Pancreas (tissue), 10 donors: ENCODE results near the gene GNPTG. TPM values are rescaled to one million over a fixed set of nuclear protein-coding genes. Genes with fewer than 3 reads are reported as not detected.

ENCODE experiments used
- ATAC-seq, 4 donors: fragments of 200-7000 bp; cut with Tn5 transposase; one replicate each; pipeline versions ENCODE4 v1.8.0 to v1.9.1; 2020; ENCODE audit warnings: mild to moderate bottlenecking in 4 of 4, moderate library complexity in 4 of 4
- DNase-seq, 6 donors: peaks; one replicate each; pipeline ENCODE4 v3.0.0-alpha.2; 2020
- FAIRE-seq: peaks from 2 replicates; lab custom pipeline; 2012; peaks lifted over from hg19 to GRCh38; lab: Jason Lieb, UNC
- H3K27ac ChIP-seq, 4 donors: fragments of 200-600 bp; sonication (generic); 1 replicate in 3 of 4; 2 replicates in 1 of 4; pipeline versions ENCODE4 v1.5.0 to v1.8.0; 2020
- H3K27me3 ChIP-seq, 4 donors: fragments of 200-600 bp; one replicate each; pipeline ENCODE4 v1.8.0; 2021
- H3K36me3 ChIP-seq, 3 donors: fragments of 200-600 bp; sonication (generic) in 1 of 3; one replicate each; pipeline versions ENCODE4 v1.5.0 to v1.8.0; 2020 to 2021
- H3K4me1 ChIP-seq, 3 donors: fragments of 200-600 bp; one replicate each; pipeline ENCODE4 v1.8.0; 2021
- H3K4me3 ChIP-seq, 4 donors: fragments of 200-600 bp; sonication (generic) in 2 of 4; one replicate each; pipeline versions ENCODE4 v1.5.0 to v1.8.0; 2020 to 2021
- H3K9me3 ChIP-seq, 4 donors: fragments of 200-600 bp; one replicate each; pipeline ENCODE4 v1.8.0; 2021
- WGBS, 2 donors: extraction: QIAGEN DNeasy Blood & Tissue Kit; methylation state at CpG; one replicate each; pipeline ENCODE4 v1.1.7; 2013; 5-methylcytosine and 5-hydroxymethylcytosine counted together
- intact Hi-C, 3 donors: fragments of 100-400 bp; cut with DNase I; formaldehyde crosslinking; loops; one replicate each; pipeline versions ENCODE4 v1.11.1 to v1.14.2; 2022
- polyA plus RNA-seq, 2 donors: library from polyadenylated mRNA; stranded (reverse); fragments of 200-250 nt; gene quantifications; one replicate each; pipeline ENCODE4 v1.2.3, GENCODE V29; 2013
- total RNA-seq, 6 donors: library from RNA; stranded (reverse); fragmentation: NEBNext Ultra II Directional in 4 of 6; extraction: Animal tissue kit (Norgen Biotek cat#: 25700) in 4 of 6; gene quantifications; one replicate each; pipeline versions ENCODE4 v1.2.1 to v1.2.4, GENCODE V29; 2021 to 2023
- TF ChIP-seq, protein P1 (sequence below), 4 donors: fragments of 200-600 bp; sonication (generic) in 3 of 4; IDR thresholded peaks; one replicate each; pipeline versions ENCODE4 v1.5.0 to v1.8.0; 2021; ENCODE audit warnings: antibody characterized with exemption in 4 of 4
- donor health status: healthy with polysubstance abuse.
- donor health status: DM: no; HTN: no; CAD: no; lungs with moderate emphysema.
- donor health status: DM: no; HTN: no; CAD: no.
- donor health status: control.
- donor health status: control.
- donor health status: Bipolar disorder and iron deficiency.
- donor health status: DM: yes; HTN: yes; CAD: no.
- donor health status: DM: no; HTN: no; CAD: no.
- donor health status: DM: no; HTN: no; CAD: no.
- donor health status: DM: yes; HTN: yes; CAD: no.

The GNPTG gene
- total and polyA plus RNA-seq, 8 donors: 28.0 to 75.3 (median 40.9) TPM

GRCh38 chr16:1308977-1309885 is 42.5 kb upstream of the GNPTG start, which contains the start of gene UBE2I:
Gene UBE2I, plus strand, starts transcription at chr16:1309636. Its CDS starts 4,395 bp downstream, at chr16:1314031.
- peak within 1 kb of the TSS; percentile 57 to 74 (median 72) for H3K4me3 ChIP-seq
- H3K36me3 ChIP-seq: peaks cover 0 to 6% (median under 1%) of the 10 kb centered on the region in 3 donors
- TF ChIP-seq, protein P1, sequence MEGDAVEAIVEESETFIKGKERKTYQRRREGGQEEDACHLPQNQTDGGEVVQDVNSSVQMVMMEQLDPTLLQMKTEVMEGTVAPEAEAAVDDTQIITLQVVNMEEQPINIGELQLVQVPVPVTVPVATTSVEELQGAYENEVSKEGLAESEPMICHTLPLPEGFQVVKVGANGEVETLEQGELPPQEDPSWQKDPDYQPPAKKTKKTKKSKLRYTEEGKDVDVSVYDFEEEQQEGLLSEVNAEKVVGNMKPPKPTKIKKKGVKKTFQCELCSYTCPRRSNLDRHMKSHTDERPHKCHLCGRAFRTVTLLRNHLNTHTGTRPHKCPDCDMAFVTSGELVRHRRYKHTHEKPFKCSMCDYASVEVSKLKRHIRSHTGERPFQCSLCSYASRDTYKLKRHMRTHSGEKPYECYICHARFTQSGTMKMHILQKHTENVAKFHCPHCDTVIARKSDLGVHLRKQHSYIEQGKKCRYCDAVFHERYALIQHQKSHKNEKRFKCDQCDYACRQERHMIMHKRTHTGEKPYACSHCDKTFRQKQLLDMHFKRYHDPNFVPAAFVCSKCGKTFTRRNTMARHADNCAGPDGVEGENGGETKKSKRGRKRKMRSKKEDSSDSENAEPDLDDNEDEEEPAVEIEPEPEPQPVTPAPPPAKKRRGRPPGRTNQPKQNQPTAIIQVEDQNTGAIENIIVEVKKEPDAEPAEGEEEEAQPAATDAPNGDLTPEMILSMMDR (IDR thresholded peaks at IDR 0.05): no peak
- FAIRE-seq: peak; percentile 13
- peak; percentile 91 to 98 (median 96) for DNase-seq
- peaks cover 8 to 16% (median 15%) of the 10 kb centered on the region in 3 donors for H3K4me1 ChIP-seq
- H3K27ac ChIP-seq: peak within 1 kb of the TSS; percentile 93 to 99 (median 98)
- 1% methylated on average over 45 to 117 of the region's 117 CpGs for WGBS, 2 donors
- intact Hi-C loops: no loop called here
- H3K9me3 ChIP-seq: no peaks in the 10 kb centered on the region
- H3K27me3 ChIP-seq: no peaks in the 10 kb centered on the region
- peak; percentile 87 to 93 (median 90) for ATAC-seq

DNA sequence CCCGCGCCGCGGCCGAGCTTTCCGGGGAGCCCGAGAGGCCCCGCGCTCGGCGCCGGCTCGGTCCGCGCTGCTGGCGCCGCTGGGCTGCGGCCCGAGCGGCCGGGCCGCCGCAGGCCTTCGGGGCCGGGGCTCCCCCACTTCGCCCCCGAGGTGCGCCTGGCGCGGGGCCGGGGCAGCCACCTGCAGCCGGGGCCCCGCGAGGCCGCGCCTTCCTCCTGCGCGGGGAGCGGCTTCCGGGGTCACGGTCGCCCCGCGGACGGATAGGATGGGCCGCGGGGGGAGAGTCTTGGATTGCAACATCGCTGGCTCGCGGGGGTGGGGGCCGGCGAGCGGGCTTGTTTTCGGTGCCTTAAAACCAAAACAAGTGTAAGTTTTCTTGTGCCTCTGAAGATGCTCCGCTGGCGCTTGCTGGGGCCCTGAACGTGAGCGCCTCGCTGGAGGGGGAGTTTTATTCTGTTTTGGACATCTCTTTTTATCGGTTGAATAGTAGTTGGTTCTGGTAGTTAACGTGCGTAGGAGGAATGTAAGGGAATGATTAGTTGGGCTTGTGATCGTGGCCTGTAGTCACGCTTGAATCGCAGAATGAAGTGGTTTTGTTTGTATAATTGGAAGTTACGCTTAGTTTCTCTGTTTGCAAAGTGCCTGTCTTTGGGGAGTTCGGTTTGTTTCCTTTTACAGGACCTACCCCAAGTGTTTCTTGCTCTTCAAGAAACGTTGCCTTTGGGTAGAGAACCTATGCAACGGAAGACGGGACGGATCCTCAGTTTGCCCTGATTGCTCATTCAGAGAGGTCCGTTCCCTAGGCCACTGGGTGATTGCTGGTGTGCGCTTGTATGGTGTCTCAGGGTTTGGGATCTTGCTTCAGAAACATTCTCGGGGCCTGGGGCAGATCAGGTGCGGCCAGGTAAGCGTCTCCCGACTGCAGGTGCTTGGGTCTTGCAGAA is 41.6 kb upstream of the GNPTG start:
- no peaks in the 10 kb centered on the region for H3K27me3 ChIP-seq
- FAIRE-seq (no peak), DNase-seq (peak in 2 of 6 donors; percentile 73 to 75), ATAC-seq (no peak)
- peaks cover 4 to 15% (median 7%) of the 10 kb centered on the region in 3 donors for H3K36me3 ChIP-seq
- peak overlapping the region in 1 of 4 donors; percentile 19 for H3K27ac ChIP-seq
- 0 to 1% methylated on average over 48 to 77 of the region's 77 CpGs for WGBS, 2 donors
- TF ChIP-seq, protein P1 (IDR thresholded peaks at IDR 0.05): no peak
- peaks cover 8 to 16% (median 15%) of the 10 kb centered on the region in 3 donors for H3K4me1 ChIP-seq
- intact Hi-C loops: no loop called here
- H3K9me3 ChIP-seq: no peaks in the 10 kb centered on the region
- peak overlapping the region; percentile 57 to 74 (median 72) for H3K4me3 ChIP-seq

DNA sequence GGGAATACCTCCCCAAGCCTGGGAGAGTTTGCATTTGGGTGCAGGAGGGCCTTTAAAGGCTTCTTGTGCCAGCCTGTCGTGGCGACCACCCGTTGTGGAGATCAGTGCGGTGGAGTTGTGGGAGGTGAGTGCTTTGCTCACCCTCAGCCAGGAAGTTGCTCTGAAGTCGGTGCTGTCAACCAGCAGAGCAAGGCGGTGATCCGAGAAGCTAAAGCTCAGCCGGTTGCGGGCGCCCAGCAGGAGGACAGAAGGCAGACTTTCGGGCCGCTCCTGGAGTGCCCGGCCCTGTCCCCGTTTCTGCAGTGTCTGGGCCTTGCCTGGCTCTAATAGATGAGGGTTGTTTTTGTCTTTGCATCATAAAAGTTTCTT is 40.9 kb upstream of the GNPTG start:
- Histone ChIP-seq H3K27me3 (no peaks in the 10 kb centered on the region), H3K4me1 (peaks cover 8 to 16% (median 15%) of the 10 kb centered on the region in 3 donors), H3K9me3 (no peaks in the 10 kb centered on the region), H3K27ac (no peak overlapping the region), H3K4me3 (peak overlapping the region; percentile 57 to 74 (median 72)), H3K36me3 (peaks cover 4 to 21% (median 14%) of the 10 kb centered on the region in 3 donors)
- ATAC-seq (no peak), FAIRE-seq (no peak), DNase-seq (no peak)
- WGBS, 2 donors: 3% methylated on average over 14 of the region's 14 CpGs
- TF ChIP-seq, protein P1 (IDR thresholded peaks at IDR 0.05): no peak
- intact Hi-C loops: no loop called here

GRCh38 chr16:1311212-1311737 is 40.5 kb upstream of the GNPTG start:
- H3K9me3 ChIP-seq: no peaks in the 10 kb centered on the region
- H3K36me3 ChIP-seq: peaks cover 4 to 26% (median 18%) of the 10 kb centered on the region in 3 donors
- no peak for FAIRE-seq
- TF ChIP-seq, protein P1 (IDR thresholded peaks at IDR 0.05): no peak
- H3K27me3 ChIP-seq: no peaks in the 10 kb centered on the region
- 10 to 11% methylated on average over 13 of the region's 13 CpGs for WGBS, 2 donors
- DNase-seq: peak in 2 of 6 donors; percentile 58 to 75
- peaks cover 8 to 16% (median 15%) of the 10 kb centered on the region in 3 donors for H3K4me1 ChIP-seq
- intact Hi-C loops: no loop called here
- peak overlapping the region in 3 of 4 donors; percentile 57 to 72 (median 71) for H3K4me3 ChIP-seq
- no peak for ATAC-seq
- no peak overlapping the region for H3K27ac ChIP-seq
